ENCODE data around the gene UBE3C.

- TF ChIP-seq CTCF (IDR thresholded peaks at IDR 0.05) (no peak), POLR2A (IDR thresholded peaks at IDR 0.05) (no peak), POLR2AphosphoS5 (IDR thresholded peaks at IDR 0.05; ENCODE audit: insufficient read depth in 1 of 2, low read depth in 1 of 2) (no peak)
These were observed 22.0 kb upstream of the UBE3C start for GRCh38 chr7:157116762-157117161.

All from vagina (tissue), 2 donors.